H9 (cell line): Measurements from ENCODE around the gene ST6GALNAC2. TPM values are rescaled to one million over a fixed set of nuclear protein-coding genes. Genes with fewer than 3 reads are reported as not detected.
A peak's percentile ranks its signal among the peaks of the same experiment; 100 is the strongest.

ENCODE experiments used
- DNase-seq: peaks from one replicate; pipeline ENCODE4 v3.0.0-alpha.2; 2017
- H2AFZ ChIP-seq: one replicate; pipeline ENCODE4 v1.6.1; 2013; ENCODE audit warnings: mild to moderate bottlenecking, low read length, control low read depth, moderate library complexity
- H2AK5ac ChIP-seq: 2 replicates; pipeline ENCODE4 v1.6.1; 2013; ENCODE audit warnings: low read length, control low read depth, mixed read lengths; ENCODE audit not compliant: insufficient read length
- H2BK120ac ChIP-seq: one replicate; pipeline ENCODE4 v1.6.1; 2013; ENCODE audit warnings: low read depth, mild to moderate bottlenecking, low read length, control low read depth, inconsistent platforms; ENCODE audit not compliant: poor library complexity, severe bottlenecking
- H2BK12ac ChIP-seq: 2 replicates; pipeline ENCODE4 v1.6.1; 2013; ENCODE audit warnings: low read length, control low read depth, mixed read lengths, low read depth; ENCODE audit not compliant: insufficient read length
- H2BK15ac ChIP-seq: 2 replicates; pipeline ENCODE4 v1.6.1; 2013; ENCODE audit warnings: low read depth, low read length, control low read depth
- H2BK20ac ChIP-seq: one replicate; pipeline ENCODE4 v1.6.1; 2013; ENCODE audit warnings: low read depth, mild to moderate bottlenecking, low read length, control low read depth, inconsistent platforms; ENCODE audit not compliant: poor library complexity, severe bottlenecking
- H2BK5ac ChIP-seq: 2 replicates; pipeline ENCODE4 v1.6.1; 2013; ENCODE audit warnings: low read length, control low read depth, mixed read lengths; ENCODE audit not compliant: insufficient read length
- H3K14ac ChIP-seq: 2 replicates; pipeline ENCODE4 v1.6.1; 2013; ENCODE audit warnings: low read length, control low read depth; ENCODE audit not compliant: insufficient read depth
- H3K18ac ChIP-seq: 2 replicates; pipeline ENCODE4 v1.6.1; 2013; ENCODE audit warnings: low read depth, mild to moderate bottlenecking, mixed read lengths, low read length, control low read depth; ENCODE audit not compliant: insufficient read length
- H3K23ac ChIP-seq: 2 replicates; pipeline ENCODE4 v1.6.1; 2013; ENCODE audit warnings: low read length, control low read depth, mixed read lengths, low read depth; ENCODE audit not compliant: insufficient read length
- H3K23me2 ChIP-seq: 2 replicates; pipeline ENCODE4 v1.6.1; 2013; ENCODE audit warnings: low read depth, mild to moderate bottlenecking, mixed read lengths, low read length, control low read depth; ENCODE audit not compliant: insufficient read length, poor library complexity, severe bottlenecking
- H3K27ac ChIP-seq: 2 replicates; pipeline ENCODE4 v1.5.1; 2013; ENCODE audit warnings: low read length, control low read depth, mixed read lengths, low read depth; ENCODE audit not compliant: insufficient read length
- H3K27me3 ChIP-seq: 2 replicates; pipeline ENCODE4 v1.6.1; 2013; ENCODE audit warnings: low read length, control low read depth, inconsistent platforms; ENCODE audit not compliant: insufficient read depth
- H3K4ac ChIP-seq: 2 replicates; pipeline ENCODE4 v1.6.1; 2013; ENCODE audit warnings: low read depth, mild to moderate bottlenecking, control low read depth, inconsistent platforms, low read length, moderate library complexity
- H3K4me1 ChIP-seq: 2 replicates; pipeline ENCODE4 v1.6.1; 2013; ENCODE audit warnings: low read length, control low read depth, inconsistent platforms; ENCODE audit not compliant: insufficient read depth
- H3K4me2 ChIP-seq: 2 replicates; pipeline ENCODE4 v1.6.1; 2013; ENCODE audit warnings: low read length, control low read depth, mixed read lengths; ENCODE audit not compliant: insufficient read length, insufficient read depth
- H3K56ac ChIP-seq: 2 replicates; pipeline ENCODE4 v1.6.1; 2013; ENCODE audit warnings: low read depth, mild to moderate bottlenecking, mixed read lengths, low read length, control low read depth; ENCODE audit not compliant: insufficient read length
- H3K79me1 ChIP-seq: 2 replicates; pipeline ENCODE4 v1.6.1; 2013; ENCODE audit warnings: low read depth, mild to moderate bottlenecking, moderate library complexity, low read length, control low read depth, inconsistent platforms; ENCODE audit not compliant: insufficient read depth, poor library complexity, severe bottlenecking
- H3K79me2 ChIP-seq: 2 replicates; pipeline ENCODE4 v1.6.1; 2013; ENCODE audit warnings: low read length, control low read depth, inconsistent platforms; ENCODE audit not compliant: insufficient read depth
- H3K9ac ChIP-seq: 2 replicates; pipeline ENCODE4 v1.6.1; 2013; ENCODE audit warnings: low read length, control low read depth, mixed read lengths; ENCODE audit not compliant: insufficient read length; ENCODE audit errors: extremely low read depth
- H3K9me3 ChIP-seq: one replicate; pipeline ENCODE4 v1.6.1; 2013; ENCODE audit warnings: low read depth, low read length, inconsistent platforms; ENCODE audit not compliant: control insufficient read depth
- H3T11ph ChIP-seq: one replicate; pipeline ENCODE4 v1.6.1; 2013; ENCODE audit warnings: mild to moderate bottlenecking, low read length, control low read depth, inconsistent platforms
- H4K20me1 ChIP-seq: one replicate; pipeline ENCODE4 v1.6.1; 2013; ENCODE audit not compliant: control insufficient read depth, insufficient read length, insufficient read depth
- H4K5ac ChIP-seq: 2 replicates; pipeline ENCODE4 v1.6.1; 2013; ENCODE audit warnings: low read depth, mild to moderate bottlenecking, mixed read lengths, low read length, control low read depth; ENCODE audit not compliant: insufficient read length
- H4K8ac ChIP-seq: replicated peaks from 2 replicates; pipeline ENCODE4 v1.6.1; 2013; ENCODE audit warnings: low read length, control low read depth, mixed read lengths, low read depth; ENCODE audit not compliant: insufficient read length
- H4K91ac ChIP-seq: 2 replicates; pipeline ENCODE4 v1.6.1; 2013; ENCODE audit warnings: low read depth, mild to moderate bottlenecking, moderate library complexity, mixed read lengths, low read length, control low read depth; ENCODE audit not compliant: insufficient read length
- H3K27ac Mint-ChIP-seq, 3 experiments: 2 replicates in 2 of 3; 3 replicates in 1 of 3; pipeline ENCODE4 v1.8.0; 2020 to 2021; ENCODE audit warnings: mixed read lengths in 3 of 3, mild to moderate bottlenecking in 1 of 3, moderate library complexity in 1 of 3
- H3K27me3 Mint-ChIP-seq: 2 replicates; pipeline ENCODE4 v1.8.0; 2021; ENCODE audit warnings: low read depth, mild to moderate bottlenecking, moderate library complexity, mixed read lengths
- H3K36me3 Mint-ChIP-seq, 3 experiments: 2 replicates in 2 of 3; 3 replicates in 1 of 3; pipeline ENCODE4 v1.8.0; 2020 to 2021; ENCODE audit warnings: low read depth in 3 of 3, mixed read lengths in 3 of 3; ENCODE audit not compliant: insufficient read depth in 1 of 3
- H3K4me1 Mint-ChIP-seq, 2 experiments: 2 replicates each; pipeline ENCODE4 v1.8.0; 2020; ENCODE audit warnings: mixed read lengths in 2 of 2
- H3K4me3 Mint-ChIP-seq, 2 experiments: 2 replicates in 1 of 2; 3 replicates in 1 of 2; pipeline ENCODE4 v1.8.0; 2020 to 2021; ENCODE audit warnings: mild to moderate bottlenecking in 2 of 2, mixed read lengths in 2 of 2, moderate library complexity in 1 of 2
- H3K9me3 Mint-ChIP-seq, 2 experiments: 2 replicates in 1 of 2; 3 replicates in 1 of 2; pipeline ENCODE4 v1.8.0; 2020; ENCODE audit warnings: mild to moderate bottlenecking in 2 of 2, mixed read lengths in 2 of 2, moderate library complexity in 1 of 2
- WGBS: extraction: QIAGEN DNeasy Blood & Tissue Kit; methylation state at CpG from one replicate; pipeline ENCODE4 v1.1.7; 2013; ENCODE audit warnings: missing lambda C conversion rate, low lambda C conversion rate, mixed read lengths; ENCODE audit not compliant: insufficient read length; ENCODE audit errors: extremely low coverage; 5-methylcytosine and 5-hydroxymethylcytosine counted together
- total RNA-seq: library from RNA; stranded (reverse); gene quantifications from 2 replicates; pipeline ENCODE4 v1.2.1, GENCODE V29; 2021
- TF ChIP-seq, protein P1 (sequence below): fragments of 200-600 bp; sonication (generic); conservative IDR thresholded peaks from 3 replicates; pipeline ENCODE4 v1.8.0; 2021; ENCODE audit warnings: antibody characterized with exemption, mild to moderate bottlenecking

ST6GALNAC2 gene
- total RNA-seq, 1 experiment from 2014 or later, result 0.46 TPM

DNA sequence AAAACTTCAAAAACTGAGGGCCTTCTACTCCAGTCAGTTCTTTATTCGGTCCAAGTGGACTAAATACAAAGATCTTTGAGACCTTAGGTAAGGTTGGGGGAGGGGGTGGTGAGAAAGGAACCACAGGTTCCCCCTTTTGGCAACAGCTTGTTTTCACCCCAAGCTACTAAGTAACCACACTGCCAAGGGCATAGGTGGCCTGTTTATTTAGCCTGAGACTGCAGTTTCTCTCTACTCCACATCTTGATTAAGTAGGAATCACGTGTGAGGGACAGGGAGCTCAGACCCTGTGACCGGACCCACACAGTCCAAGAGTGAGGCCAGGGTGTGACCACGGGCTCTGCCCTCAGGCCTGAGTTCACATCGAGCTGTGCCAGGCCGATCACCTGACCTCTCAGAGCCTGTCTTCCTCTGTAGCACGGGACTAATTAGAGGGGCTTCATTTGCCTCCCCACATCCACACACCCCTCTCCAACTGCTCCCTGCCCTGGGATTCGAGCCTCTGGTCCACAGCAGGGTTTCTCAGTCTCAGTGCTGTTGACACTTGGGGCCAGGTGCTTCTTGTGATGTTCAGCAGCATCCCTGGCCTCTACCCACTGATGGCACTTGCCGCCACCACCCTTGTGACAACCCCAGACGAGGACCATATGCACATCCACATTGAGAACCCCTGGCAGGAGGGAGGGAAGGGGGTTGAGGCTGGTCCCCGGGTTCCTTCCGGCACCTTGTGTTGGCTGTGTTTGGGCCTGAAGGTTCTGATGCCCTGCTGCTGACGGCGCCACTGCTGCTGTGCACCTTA is 17.8 kb downstream of the ST6GALNAC2 start:
- Mint-ChIP-seq H3K4me1 (peaks cover 38 to 42% of the 10 kb centered on the region in 2 experiments), H3K9me3 (no peaks in the 10 kb centered on the region), H3K27ac (peak overlapping the region in 1 of 3 experiments; percentile 57; a peak in 3 of 7 replicates), H3K27me3 (no peaks in the 10 kb centered on the region), H3K4me3 (no peak overlapping the region; a peak in 1 of 5 replicates), H3K36me3 (peaks cover 14 to 42% (median 23%) of the 10 kb centered on the region in 3 experiments; a peak in 6 of 7 replicates)
- Histone ChIP-seq H2BK20ac (no peak overlapping the region), H4K8ac (no peak overlapping the region), H2BK15ac (no peak overlapping the region), H4K91ac (no peak overlapping the region), H2AFZ (no peak overlapping the region), H3K14ac (no peak overlapping the region), H2BK120ac (no peak overlapping the region), H3K9ac (no peak overlapping the region), H3K56ac (no peak overlapping the region), H3K27ac (no peak overlapping the region), H2AK5ac (no peak overlapping the region), H4K5ac (no peak overlapping the region), H3K27me3 (no peaks in the 10 kb centered on the region), H3K18ac (no peak overlapping the region), H3K79me2 (no peaks in the 10 kb centered on the region), H3K23ac (no peak overlapping the region), H2BK12ac (no peak overlapping the region), H3T11ph (no peak overlapping the region), H3K4ac (no peak overlapping the region), H3K9me3 (no peaks in the 10 kb centered on the region), H3K4me1 (no peaks in the 10 kb centered on the region; the same call in 1 of the 2 replicates), H2BK5ac (no peak overlapping the region), H3K79me1 (no peaks in the 10 kb centered on the region), H3K4me2 (no peak overlapping the region), H4K20me1 (no peaks in the 10 kb centered on the region), H3K23me2 (no peaks in the 10 kb centered on the region)
- WGBS, result no CpG with 5 or more reads among the region's 14 CpGs
- TF ChIP-seq, protein P1, sequence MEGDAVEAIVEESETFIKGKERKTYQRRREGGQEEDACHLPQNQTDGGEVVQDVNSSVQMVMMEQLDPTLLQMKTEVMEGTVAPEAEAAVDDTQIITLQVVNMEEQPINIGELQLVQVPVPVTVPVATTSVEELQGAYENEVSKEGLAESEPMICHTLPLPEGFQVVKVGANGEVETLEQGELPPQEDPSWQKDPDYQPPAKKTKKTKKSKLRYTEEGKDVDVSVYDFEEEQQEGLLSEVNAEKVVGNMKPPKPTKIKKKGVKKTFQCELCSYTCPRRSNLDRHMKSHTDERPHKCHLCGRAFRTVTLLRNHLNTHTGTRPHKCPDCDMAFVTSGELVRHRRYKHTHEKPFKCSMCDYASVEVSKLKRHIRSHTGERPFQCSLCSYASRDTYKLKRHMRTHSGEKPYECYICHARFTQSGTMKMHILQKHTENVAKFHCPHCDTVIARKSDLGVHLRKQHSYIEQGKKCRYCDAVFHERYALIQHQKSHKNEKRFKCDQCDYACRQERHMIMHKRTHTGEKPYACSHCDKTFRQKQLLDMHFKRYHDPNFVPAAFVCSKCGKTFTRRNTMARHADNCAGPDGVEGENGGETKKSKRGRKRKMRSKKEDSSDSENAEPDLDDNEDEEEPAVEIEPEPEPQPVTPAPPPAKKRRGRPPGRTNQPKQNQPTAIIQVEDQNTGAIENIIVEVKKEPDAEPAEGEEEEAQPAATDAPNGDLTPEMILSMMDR, result no peak
- peak; percentile 53 for DNase-seq
